NCI-H446 (cell line): ENCODE results near the gene NRN1.
"Not testable (repeated sequence)": the region's sequence is repeated elsewhere in the genome, so short reads cannot be mapped to it uniquely, and the experiment has no call there.

Experiments
- DNase-seq, 2 experiments: peaks; one replicate each; lab custom pipeline; 2025; lab: John Stamatoyannopoulos, UW

NRN1 gene, protein sequence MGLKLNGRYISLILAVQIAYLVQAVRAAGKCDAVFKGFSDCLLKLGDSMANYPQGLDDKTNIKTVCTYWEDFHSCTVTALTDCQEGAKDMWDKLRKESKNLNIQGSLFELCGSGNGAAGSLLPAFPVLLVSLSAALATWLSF

DNA sequence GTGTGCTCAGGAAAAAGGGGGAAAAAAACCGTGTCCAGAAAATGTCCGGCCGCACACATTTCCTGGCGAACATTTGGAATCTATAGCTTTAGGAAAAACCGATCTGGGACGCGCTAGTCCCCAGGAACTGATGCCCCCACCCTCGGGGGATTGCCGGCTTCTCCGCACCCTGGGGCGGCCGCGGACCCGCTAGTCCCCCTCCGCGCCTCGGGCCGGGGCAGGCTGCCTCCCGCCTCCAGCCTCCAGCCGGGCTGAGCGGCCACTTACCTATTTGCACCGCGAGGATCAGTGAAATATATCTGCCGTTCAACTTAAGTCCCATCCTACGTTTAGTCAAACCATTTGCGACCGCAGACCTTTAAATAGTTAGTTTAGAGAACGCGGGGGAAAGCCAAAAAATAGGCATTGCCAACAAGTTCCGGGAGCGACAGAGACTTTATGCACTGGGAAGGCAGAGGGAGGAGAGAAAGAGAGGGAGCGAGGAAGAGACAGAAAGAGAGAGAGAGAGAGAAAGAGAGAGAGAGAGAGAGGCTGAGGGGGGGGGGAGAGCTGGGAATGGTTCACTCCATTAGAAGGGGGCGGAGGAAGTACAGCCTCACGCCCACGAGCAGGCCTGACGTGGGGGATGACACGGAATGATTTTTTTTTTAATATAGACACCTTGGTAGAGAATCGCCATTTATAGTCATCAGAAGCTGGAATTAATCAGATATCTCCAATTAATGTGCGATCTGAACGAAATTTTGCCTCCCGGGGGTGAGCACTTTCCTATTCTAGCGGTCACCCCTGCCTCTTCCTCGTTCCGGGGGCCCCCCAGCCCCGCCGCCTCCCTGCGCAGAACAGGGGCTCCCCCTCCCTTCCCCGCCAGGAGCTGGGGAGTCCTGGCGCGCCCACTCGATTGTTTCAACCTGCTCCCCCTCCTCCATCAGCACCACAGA is at the start of gene NRN1:
TSS of gene NRN1 (minus strand) at position 498 of the 938 bp plus-strand sequence. CDS start at position 322, 176 bp downstream.
- DNase-seq, result peak; percentile 23 to 62

DNA sequence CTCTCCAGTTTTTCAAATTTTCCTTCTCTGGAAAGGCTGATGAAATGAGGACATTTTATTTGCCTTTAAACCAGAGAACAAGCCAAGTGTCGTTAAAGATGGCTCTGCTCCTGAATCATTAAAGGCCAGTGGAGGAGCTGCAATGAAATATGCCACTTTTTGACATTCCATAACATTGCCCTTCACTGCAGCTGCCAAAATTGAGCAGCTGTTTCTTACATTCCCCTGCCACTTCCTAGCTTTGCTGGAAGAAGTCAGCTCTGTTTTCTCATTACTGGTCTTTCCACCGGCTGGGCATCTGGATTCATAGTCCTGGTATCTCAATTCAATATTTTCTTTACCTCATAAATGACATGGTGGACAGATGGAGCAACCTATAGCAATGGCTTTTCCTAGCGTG is 45.5 kb upstream of the NRN1 start:
- DNase-seq, result no peak

DNA sequence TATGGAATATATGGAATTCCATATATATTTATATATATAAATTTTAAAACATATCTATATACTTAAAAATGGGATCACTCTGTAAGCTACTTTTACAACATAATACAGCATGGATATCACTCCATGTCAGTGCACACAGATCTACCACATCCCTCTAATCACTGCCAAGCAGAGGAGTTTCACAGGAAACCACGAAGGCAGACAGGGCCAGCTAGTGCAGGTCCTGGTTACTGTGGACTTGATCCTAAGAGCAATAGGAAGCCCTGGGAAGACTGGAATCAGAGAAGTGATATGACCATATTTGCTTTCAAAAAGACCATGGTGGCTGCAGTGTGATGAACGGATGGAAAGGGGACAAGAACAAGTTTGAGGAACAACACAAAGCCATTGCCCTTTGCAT is 40.0 kb upstream of the NRN1 start:
- DNase-seq, result no peak

GRCh38 chr6:6039946-6040509 is 33.3 kb upstream of the NRN1 start:
- DNase-seq, result no peak

- DNase-seq, result no peak
Measured at GRCh38 chr6:6037179-6037578, 30.5 kb upstream of the NRN1 start.

- no peak for DNase-seq
Measured at GRCh38 chr6:6033858-6034257, 27.1 kb upstream of the NRN1 start.

DNA sequence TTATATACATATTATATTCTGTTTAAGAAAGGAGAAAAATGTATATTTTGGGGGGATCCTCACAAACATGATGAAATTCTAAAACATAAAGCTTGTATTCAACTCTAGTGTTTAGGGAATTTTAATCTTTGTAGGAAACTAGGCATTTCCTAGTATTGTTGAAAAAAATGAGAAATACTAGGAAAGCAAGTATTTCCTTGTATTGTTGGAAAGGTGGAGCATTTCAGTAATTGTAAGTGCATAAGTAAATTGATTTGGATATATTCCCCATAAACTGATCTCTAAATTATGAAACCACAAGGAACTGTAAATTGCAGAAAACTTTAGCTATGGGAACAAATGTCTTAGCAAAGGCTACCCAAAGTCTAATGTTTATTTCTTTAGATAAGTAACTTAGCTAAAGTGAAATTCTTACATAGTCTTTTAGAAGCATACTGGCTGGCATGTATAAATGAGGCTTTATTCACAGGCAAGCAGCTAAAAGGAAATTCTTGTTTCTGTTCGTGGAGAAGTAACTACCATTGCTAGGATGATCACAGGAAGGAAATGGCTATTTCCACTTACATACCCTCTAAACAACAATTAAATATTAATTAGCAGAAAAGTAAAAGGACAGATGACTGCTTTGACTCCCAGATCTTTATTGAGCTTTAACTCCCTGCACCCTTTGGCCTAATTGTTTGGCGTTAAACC is 19.9 kb upstream of the NRN1 start:
- DNase-seq, result no peak

- DNase-seq, result no peak
Measured at GRCh38 chr6:6025736-6026135, 19.0 kb upstream of the NRN1 start.

GRCh38 chr6:6024220-6024619 is 17.5 kb upstream of the NRN1 start:
- no peak for DNase-seq

DNA sequence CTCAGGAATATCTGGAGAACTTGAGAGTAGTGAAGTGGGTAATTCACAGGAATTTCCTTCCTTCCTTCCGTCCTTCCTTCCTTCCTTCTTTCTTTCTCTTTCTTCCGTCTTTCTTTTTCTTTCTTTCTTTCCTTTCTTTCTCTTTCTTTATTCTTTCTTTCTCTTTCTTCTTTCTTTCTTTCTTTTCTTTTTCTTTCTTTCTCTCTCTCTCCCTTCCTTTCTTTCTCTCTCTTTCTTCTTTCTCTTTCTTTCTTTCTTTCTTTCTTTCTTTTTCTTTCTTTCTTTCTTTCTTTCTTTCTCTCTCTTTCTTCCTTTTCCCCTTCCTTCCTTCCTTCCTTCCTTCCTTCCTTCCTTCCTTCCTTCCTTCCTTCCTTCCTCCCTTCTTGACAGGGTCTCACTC is 16.1 kb upstream of the NRN1 start:
- DNase-seq, result not testable (repeated sequence)

- DNase-seq, result peak; percentile 56 to 90
Measured at GRCh38 chr6:6008648-6009421, 2.1 kb upstream of the NRN1 start.

DNA sequence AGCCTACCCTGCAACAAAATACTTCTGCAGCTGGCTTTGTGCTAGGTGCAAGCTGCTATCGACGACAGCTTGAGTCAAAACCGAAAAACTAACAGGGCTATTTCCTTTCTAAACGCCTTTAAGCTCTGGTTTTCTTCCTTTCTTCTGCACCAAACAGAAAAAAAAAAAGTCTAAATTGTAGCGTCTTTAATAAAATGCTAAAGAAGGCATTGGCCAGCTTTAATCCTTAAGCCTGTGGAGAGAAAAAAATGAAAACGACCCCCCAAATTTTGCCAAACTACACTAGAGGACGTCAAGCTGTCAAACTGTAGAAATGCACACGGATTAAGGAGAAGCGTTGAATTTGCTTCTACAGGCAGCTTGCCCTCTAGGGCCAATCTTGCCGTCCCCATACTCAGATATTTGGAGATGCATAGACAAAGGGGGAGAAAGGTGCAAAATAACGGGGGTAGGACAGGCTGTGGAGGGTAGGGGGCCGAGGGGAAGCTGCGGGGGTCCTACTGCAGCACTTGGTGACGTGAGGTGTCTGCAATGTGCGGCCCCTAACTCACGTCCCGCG is 1.4 kb upstream of the NRN1 start:
- DNase-seq, result no peak

DNA sequence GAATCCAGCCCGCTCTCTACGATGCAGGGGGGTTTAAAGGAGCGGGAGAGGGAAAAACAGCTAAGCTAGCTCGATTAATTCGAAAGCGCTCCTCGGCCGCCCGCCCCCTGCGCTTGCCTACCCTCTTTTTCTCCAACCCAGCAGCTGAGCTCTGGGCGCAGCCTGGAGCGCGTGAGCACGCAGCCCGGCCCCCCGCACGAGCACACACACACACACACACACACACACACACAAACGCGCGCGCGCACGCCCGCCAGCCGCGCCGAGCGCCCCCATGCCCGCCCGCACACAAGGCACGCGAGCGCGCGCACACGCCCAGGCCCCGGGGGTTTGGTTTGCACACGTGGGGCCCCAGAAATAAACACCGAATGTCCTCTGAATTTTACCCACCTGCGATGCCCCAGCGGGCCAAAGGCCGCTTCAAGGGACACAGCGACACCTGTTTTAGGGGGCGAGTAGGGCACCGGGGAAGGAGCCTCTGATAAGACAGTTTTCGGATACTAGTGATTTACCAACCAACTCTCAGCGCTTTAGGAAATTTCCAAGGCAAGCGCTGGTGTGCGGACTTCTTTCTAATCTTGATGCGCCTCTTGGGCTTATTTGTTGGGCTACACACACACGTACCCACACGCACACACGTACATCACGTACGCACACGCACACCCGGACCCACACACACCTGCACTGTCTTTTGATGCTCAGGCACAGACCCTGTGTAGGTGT is 802 bp upstream of the NRN1 start:
- peak; percentile 35 to 64 for DNase-seq

DNA sequence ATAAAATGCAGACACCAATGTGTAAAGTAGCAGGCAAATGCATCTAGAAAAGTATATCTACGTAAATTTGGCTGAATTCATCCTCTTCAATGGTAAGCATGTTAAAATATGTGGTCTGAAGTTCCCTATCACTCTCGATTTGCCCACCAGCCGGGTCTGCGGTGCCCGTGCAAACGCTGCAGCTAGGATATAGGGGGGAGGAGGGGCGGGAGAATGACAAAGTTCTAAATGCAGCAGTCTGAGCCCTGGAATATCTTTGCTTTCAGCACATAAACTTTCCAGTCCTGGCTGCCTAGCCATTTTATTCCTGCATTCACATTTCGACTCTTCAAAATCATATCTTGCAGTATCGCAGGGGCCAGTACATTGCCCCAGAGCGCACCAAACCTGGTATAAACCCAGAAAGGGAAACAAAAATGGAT is 708 bp downstream of the NRN1 start:
- DNase-seq, result no peak

GRCh38 chr6:6005051-6006005 is 1.4 kb downstream of the NRN1 start:
- DNase-seq, result no peak

DNA sequence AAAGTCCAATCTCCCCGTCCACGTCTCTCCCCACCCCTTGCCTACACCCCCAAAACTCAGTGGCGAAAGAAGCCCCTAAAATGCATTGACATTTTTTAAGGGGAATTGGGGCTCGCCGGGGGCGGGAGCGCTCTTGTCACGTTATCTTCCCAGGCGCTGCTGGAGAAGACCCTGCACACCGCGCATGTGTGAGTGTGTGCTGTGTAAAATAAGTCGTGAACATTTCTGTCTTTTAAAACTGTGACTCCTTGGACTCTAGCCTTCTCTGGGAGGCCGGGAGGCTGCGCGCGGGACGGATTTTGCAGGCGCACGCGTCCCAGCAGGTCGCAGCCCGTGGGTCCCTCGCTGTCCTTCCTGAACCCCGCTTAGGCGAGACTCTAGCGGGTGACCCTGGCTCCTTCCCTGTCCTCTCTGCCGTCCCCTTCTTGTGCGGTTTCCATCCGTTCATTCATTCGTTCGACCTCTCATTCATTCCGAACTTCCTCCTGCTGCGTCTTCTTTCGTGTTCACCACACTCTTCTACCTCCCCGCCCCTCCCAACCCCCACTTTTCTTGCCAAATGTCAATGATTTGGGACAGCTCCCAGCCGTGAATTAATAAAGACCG is 2.2 kb downstream of the NRN1 start:
- DNase-seq, result no peak

DNA sequence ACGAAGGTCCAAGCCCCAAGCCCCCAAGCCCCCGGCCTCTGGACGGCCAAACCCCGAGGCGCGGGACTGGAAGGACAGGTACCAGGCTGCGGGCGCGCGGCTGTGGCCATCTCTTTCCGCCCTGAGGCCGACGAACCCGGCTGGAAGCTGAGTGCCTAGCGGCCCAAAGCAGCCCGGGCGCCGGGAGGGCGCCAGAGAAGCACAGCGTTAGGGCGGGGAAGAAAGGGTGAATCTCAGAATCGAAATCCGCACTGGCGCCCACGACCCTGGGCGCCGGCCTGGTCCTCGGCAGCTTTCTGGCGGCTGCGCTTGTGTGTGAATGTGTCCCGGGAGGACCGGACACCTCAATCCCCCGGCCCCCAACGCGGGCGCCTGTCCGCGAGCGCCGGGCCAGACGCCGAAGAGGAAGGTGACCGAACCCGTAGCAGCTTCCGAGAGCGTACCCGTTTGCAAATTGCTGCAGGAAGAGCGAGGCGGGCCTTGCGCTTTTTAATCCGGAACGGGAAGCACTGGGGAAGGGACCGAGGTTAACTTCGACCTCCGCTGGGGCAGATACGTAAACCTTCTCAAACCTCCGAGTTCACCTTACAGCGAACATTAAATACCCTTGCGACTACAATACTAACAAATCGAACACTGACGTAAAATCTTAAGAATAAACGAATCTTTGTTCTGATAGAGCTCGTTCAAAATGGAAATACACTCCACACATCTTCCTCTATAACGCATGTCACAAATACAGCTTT is 2.9 kb downstream of the NRN1 start:
- DNase-seq, result no peak

DNA sequence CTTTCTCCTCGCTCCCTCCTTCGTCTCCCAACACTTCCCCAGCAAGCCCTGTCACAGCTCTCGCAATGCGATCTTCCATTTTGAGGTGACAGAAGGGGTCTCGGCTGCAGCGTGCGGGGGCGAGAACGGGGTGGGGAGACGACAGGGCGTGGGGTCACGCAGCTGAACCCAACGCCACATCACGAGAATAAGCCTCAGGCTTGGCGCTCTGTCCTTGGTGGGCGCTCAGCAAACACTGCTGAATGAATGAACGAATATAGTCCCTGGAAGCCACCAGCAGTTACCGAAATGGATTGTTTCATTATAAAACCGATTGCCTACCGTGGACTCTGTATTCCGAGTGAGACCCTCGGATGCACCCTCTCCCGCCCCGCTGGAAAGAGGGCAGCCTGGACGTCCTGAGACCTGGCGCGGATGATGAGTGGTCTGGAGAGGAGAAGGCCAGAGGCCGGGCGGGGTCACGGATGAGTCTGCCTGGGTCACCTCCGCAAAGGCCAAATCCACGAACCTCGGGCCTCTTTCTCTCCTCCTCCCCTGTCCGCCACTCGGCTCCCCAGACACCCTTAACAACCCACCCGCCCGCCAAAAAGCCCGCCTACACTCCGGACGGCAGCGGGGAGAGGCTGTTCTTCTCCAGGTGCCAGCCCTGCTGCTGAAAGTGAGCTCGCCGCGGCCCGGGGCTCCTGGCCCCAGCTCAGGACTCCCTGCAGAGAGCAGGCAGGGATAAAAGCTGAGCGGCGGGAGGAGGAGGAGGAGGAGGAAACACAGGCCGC is 3.7 kb downstream of the NRN1 start:
- no peak for DNase-seq
